ENCODE data around the gene GATA5. TPM values are rescaled to one million over a fixed set of nuclear protein-coding genes. Genes with fewer than 3 reads are reported as not detected.

The GATA5 gene
- total RNA-seq, 4 donors from 2014 or later, result 0.26 to 17.8 (median 3.5) TPM; not detected in 1

DNA sequence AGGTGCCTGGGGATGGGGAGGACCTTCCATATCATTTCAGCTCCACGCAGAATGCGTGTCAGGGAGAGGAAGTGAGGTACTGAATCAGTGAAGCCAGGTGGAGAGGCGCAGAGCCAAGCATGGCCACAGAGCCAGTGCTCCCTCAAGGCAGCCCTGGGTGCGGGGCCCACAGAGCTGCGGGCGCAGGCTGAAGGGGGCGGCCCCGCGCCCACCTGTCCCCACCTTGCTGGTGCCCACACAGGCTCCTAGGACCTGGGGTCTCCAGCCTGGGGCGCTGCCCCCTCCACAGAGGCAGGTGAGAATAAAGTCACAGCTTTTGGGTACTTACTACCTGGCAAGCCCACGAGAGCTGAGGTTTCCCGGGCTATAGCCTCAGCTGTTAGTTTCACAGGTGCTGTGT is 40.0 kb upstream of the GATA5 start:
- DNase-seq, result no peak
- no peaks in the 10 kb centered on the region for H3K27me3 ChIP-seq
- no peaks in the 10 kb centered on the region for H3K4me1 ChIP-seq
- no peak for TF ChIP-seq POLR2A (IDR thresholded peaks at IDR 0.05)
- TF ChIP-seq, protein P1, sequence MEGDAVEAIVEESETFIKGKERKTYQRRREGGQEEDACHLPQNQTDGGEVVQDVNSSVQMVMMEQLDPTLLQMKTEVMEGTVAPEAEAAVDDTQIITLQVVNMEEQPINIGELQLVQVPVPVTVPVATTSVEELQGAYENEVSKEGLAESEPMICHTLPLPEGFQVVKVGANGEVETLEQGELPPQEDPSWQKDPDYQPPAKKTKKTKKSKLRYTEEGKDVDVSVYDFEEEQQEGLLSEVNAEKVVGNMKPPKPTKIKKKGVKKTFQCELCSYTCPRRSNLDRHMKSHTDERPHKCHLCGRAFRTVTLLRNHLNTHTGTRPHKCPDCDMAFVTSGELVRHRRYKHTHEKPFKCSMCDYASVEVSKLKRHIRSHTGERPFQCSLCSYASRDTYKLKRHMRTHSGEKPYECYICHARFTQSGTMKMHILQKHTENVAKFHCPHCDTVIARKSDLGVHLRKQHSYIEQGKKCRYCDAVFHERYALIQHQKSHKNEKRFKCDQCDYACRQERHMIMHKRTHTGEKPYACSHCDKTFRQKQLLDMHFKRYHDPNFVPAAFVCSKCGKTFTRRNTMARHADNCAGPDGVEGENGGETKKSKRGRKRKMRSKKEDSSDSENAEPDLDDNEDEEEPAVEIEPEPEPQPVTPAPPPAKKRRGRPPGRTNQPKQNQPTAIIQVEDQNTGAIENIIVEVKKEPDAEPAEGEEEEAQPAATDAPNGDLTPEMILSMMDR (IDR thresholded peaks at IDR 0.05), result no peak
- intact Hi-C loops (cut with DNase I; ENCODE audit: low total_unique reads), result no loop called here
- H3K4me3 ChIP-seq, result no peak overlapping the region
- no peaks in the 10 kb centered on the region for H3K9me3 ChIP-seq
- H3K27ac ChIP-seq, result no peak overlapping the region
- no peaks in the 10 kb centered on the region for H3K36me3 ChIP-seq

DNA sequence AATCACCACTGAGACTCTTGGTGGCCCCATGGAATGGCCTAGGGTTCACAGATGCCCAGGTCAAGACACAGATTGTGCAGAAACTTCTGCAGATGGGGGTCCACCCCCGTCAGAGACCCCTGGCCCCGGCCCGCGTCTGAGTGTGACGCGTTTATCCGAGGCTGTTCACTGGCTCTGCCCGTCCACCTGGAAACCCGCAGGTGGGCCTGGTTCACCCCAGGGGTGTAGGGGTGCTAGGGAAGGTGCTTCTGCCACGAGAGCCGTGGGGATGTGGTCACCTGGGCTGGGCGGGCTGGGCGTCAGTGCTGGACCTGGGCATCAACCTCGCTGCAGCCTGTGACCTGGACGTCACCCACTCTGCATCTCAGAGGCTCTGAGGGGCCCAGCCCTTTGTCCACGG is 39.5 kb upstream of the GATA5 start:
- TF ChIP-seq, protein P1 (IDR thresholded peaks at IDR 0.05), result no peak
- TF ChIP-seq POLR2A (IDR thresholded peaks at IDR 0.05), result no peak
- no peak overlapping the region for H3K4me3 ChIP-seq
- H3K36me3 ChIP-seq, result no peaks in the 10 kb centered on the region
- intact Hi-C loops (cut with DNase I; ENCODE audit: low total_unique reads), result no loop called here
- no peak overlapping the region for H3K27ac ChIP-seq
- no peaks in the 10 kb centered on the region for H3K9me3 ChIP-seq
- no peak for DNase-seq
- no peaks in the 10 kb centered on the region for H3K27me3 ChIP-seq
- H3K4me1 ChIP-seq, result no peaks in the 10 kb centered on the region

DNA sequence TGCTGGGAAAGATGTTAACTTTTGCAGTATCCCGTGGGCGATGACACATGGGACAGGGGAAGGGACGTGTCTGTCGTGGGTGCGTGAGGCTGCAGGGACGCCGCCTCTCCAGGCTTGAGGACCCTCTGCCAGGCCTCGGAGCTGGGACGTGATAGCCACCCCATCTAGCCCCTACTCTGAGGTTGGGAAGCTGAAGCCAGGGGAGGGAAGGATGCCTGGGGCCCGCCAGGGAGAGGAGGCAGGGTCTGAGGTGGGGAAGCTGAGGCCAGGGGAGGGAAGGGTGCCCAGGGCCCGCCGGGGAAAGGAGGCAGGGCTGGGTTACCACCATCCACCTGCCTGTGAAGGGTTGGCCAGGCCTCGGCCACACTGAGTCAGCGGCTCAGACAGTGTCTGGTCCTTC is 38.2 kb upstream of the GATA5 start:
- Histone ChIP-seq H3K27me3 (no peaks in the 10 kb centered on the region), H3K4me3 (no peak overlapping the region), H3K9me3 (no peaks in the 10 kb centered on the region), H3K36me3 (no peaks in the 10 kb centered on the region), H3K4me1 (no peaks in the 10 kb centered on the region), H3K27ac (no peak overlapping the region)
- TF ChIP-seq, protein P1 (IDR thresholded peaks at IDR 0.05), result no peak
- TF ChIP-seq POLR2A (IDR thresholded peaks at IDR 0.05), result no peak
- intact Hi-C loops (cut with DNase I; ENCODE audit: low total_unique reads), result no loop called here
- DNase-seq, result no peak

DNA sequence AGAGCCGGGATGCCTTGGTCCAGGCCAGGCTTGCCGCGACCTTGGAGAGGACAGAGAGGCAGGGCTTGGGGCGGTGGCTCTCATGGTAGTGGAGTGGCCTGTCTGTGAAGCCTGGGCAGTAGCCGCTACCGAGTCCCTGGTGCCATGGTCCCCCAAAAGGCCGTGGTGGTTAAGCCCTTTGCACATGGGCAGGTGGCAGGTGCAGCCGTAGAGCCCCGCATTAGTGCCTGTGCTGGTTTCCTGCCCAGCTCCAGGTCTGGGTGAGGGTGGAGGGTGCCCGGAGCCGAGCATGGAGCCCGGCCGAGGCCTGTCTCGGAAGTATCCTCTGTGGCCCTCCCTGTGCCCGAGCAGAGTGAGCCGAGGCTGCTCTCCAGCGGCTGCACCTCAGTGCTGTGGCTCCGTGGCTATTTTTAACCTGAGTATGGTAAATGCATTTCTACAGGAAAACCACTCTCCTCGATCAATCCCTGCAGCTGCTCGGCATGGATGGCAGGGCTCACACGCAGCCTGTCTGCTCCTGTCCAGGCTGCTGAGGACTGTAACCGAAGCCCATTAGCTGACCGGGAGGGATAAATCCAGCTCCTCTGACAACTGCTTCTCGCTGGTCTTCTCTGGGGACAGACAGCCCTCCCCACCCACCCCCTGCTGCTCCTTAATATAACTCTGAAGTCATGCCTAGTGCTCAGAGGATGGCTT is 36.3 kb upstream of the GATA5 start:
- no peaks in the 10 kb centered on the region for H3K27me3 ChIP-seq
- TF ChIP-seq POLR2A (IDR thresholded peaks at IDR 0.05), result no peak
- TF ChIP-seq, protein P1 (IDR thresholded peaks at IDR 0.05), result no peak
- no peaks in the 10 kb centered on the region for H3K4me1 ChIP-seq
- no peak overlapping the region for H3K27ac ChIP-seq
- no peak for DNase-seq
- H3K36me3 ChIP-seq, result no peaks in the 10 kb centered on the region
- H3K9me3 ChIP-seq, result no peaks in the 10 kb centered on the region
- no peak overlapping the region for H3K4me3 ChIP-seq
- intact Hi-C loops (cut with DNase I; ENCODE audit: low total_unique reads), result no loop called here

DNA sequence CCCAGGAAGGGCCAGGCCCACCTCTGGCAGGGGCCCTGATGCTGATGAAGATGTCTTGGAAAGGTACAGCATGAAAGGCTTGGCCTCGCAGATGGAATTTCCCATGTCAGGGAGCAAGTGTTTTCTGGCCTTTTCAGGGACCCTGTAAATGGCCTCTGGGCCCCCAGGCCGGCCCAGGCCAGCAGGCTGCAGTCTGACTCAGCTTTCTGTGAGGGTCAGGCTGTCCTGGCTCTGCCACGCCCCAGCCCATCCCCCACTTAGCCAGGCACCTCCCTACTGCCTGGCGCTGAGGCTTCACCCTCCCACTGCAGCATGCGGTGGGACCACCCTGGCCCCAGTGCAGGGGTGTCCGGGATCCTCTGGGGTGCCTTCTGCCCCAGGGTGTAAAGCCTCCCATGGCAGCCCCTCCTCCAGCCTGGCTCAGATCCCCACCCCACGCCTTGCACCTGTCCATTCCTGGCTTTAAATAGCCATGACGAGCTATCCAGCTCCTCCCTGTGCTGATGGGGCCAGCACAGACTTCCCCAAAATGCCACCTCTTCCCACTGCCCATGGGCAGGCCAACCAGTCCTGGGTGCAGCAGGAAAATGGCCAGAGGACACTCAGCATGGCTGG is 35.6 kb upstream of the GATA5 start:
- Histone ChIP-seq H3K4me3 (no peak overlapping the region), H3K36me3 (no peaks in the 10 kb centered on the region), H3K27ac (no peak overlapping the region), H3K27me3 (no peaks in the 10 kb centered on the region), H3K4me1 (no peaks in the 10 kb centered on the region), H3K9me3 (no peaks in the 10 kb centered on the region)
- TF ChIP-seq, protein P1 (IDR thresholded peaks at IDR 0.05), result no peak
- no peak for TF ChIP-seq POLR2A (IDR thresholded peaks at IDR 0.05)
- no peak for DNase-seq
- intact Hi-C loops (cut with DNase I; ENCODE audit: low total_unique reads), result no loop called here

Data from uterus (tissue), 4 donors.